SH-SY5Y (cell line): ENCODE results near the gene OVOL1.

Experiments
- GATA2 ChIP-seq: IDR thresholded peaks from 2 replicates; pipeline ENCODE4 v1.6.1; 2011; ENCODE audit warnings: mild to moderate bottlenecking, low read depth, low read length
- GATA3 ChIP-seq: IDR thresholded peaks from 2 replicates; pipeline ENCODE4 v1.6.1; 2011; ENCODE audit warnings: low read depth, mild to moderate bottlenecking, low read length, moderate library complexity

The OVOL1 gene

GRCh38 chr11:65782816-65783228 lies 4.0 kb upstream of the OVOL1 start:
- TF ChIP-seq GATA2 (no peak), GATA3 (no peak)

DNA sequence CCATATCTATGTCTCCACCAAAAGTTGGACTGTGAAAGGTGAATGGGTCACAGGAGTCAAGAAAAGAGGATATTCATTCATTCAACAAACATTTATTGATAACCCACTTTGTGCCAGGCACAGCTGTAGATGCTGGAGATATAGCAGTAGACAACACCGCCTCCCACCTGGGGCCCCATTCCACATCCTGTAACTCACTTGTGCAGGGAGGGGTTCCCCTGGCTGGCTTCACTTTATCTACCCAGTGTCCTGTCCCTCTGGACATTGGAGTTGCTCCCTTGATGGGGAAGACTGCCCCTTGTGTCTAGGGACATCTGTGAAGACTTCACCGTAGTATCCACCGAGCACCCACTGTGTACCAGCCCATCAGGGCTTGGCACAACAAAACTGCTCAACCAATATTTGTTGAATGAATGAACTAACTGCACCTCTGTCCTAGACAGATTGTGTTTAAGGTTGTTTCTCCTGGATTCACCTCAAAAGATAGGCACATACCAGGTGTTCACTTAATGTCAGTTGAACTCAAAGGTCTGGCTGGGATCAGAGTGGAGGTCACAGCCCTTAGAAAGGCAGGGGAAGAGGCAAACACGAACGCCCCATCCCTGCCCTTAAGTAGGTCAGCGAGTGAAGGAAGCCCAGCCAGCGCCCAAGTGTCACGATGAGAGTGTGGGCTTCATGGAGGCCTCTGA lies 1.4 kb upstream of the OVOL1 start:
- TF ChIP-seq GATA2 (no peak), GATA3 (no peak)

- no peak for TF ChIP-seq GATA3
- TF ChIP-seq GATA2 = no peak
Observed at GRCh38 chr11:65786008-65786785, 666 bp upstream of the OVOL1 start.

DNA sequence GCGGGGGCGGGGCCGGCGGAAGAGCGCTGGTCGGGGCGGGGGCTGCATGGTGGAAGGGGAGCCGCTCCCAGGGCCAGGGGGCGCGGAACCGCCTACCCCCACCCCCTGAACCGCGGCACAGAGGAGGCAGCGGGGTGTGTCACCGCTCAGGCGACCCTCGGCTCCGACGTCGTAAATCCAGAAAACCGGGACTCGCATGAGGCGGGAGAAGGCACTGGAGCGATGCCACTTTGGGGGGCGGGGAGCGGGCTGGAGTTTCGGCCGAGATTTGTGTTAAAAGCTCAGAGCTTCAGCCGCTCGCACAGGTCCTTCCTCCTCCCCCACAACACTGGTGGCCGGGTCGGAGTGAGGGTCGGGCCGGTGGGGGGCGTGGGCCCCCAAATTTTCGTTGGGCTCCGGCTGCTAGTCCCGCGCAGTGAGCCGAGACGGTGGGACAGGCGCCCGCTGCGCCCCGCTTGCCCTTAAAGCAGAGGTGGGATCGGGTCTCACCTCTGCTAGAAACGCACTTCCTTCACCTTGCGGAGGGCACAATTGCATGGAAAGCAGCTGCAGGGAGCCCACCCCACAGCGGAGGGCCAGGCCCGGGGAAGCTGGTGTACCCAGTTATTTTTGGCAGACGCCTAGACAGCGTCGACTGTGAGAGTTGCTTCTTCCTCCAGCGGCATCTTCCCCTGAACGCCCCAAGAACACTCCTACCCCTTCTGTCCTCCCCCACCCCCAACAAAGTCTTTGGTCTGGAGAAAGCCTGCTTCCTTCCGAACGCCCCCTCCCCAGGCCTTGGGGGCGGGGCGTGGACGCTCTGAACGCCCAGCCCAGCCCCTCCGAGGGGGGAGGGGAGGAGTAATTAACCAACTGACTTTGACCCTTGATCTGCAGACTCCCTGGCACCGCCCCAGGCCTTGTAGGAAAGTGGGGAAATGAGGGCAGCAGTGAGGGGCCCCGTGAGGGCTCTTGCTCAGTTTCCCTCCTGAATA lies 1.1 kb downstream of the OVOL1 start:
- no peak for TF ChIP-seq GATA2
- TF ChIP-seq GATA3 = no peak

DNA sequence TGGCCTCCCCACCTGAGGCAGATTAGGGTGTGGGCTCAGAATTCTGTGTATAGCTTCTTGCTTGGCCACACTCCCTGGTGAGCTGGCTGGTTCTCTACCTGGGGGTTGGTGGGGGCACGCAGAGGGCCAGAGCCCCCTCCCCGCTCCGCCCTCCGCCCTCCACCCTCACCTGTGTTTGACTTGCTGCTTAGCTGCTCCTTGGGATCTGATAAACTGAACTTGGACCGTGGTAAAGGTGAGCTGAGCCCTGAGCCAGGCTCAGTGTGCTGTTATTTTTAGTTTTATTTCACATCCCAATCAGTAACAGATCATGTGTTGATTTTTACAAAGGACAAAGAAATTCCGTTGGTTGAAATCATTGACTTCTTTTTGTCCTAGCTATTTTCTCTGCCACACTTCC lies 2.0 kb downstream of the OVOL1 start:
- no peak for TF ChIP-seq GATA2

- TF ChIP-seq GATA3 (no peak), GATA2 (no peak)
Observed at GRCh38 chr11:65789230-65790103, 2.6 kb downstream of the OVOL1 start.

- TF ChIP-seq GATA2 = no peak
- no peak for TF ChIP-seq GATA3
Observed at GRCh38 chr11:65790104-65790901, 3.4 kb downstream of the OVOL1 start.

DNA sequence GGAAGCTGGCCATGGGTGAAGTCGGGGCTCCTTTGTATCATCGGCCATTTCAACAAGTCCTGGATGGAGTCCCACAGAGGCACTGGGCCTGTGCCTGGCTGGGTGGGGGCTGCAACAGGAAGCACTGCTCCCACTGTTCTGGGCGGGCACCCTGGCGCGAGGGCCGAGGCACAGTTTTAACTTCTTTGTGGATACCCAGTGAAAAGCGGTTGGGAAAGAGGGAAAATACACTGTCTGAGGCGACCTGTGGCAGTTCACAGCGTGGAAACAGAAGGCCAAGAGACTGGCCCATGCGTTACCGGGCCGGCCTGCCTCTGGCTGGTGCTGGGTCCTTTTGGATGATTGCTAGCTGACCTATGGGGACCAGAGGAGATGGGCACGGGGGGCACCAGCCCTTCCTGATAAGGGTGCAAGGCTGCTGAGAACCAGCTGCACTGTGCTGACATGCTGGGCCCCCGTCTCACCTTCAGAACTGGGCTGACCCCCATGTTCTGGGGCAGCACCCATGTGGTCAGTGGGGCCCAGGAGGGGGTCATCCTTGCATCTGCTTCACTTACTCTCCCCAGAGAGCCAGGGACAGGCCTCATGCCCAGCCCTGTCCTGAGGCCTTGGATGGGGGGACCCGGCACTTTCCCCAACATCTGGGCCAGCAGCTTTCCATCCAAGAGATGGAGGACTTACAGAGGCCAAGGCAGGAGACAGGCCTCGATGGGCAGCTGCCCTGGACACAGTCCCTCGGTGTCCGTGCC lies 4.2 kb downstream of the OVOL1 start:
- TF ChIP-seq GATA2 (no peak), GATA3 (no peak)

- TF ChIP-seq GATA3 (no peak), GATA2 (no peak)
Observed at GRCh38 chr11:65791719-65792213, 4.9 kb downstream of the OVOL1 start.

GRCh38 chr11:65792456-65792855 lies 5.6 kb downstream of the OVOL1 start:
- TF ChIP-seq GATA2 (no peak), GATA3 (no peak)

DNA sequence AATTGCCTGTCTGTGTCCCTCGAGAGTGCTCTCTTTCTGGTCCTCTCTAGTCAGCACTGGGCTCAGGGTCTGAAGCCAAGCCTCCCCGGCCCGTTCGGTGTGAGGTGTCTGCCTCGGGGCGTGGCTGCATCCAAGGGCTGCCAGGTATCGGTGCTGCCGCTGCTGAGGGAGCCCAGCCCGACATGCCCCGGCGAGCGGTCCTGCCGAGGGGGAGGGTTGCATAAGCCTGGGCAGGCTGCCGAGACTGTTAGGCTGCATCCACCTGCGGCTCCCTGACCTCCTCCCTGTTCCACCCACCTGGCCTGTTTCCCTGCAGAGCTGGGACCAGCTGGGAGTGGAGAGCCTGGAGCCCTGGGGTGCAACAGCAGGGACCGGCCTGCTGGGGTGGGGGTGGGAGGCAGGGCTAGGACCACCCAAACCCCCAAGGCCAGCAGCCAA lies 6.3 kb downstream of the OVOL1 start:
- TF ChIP-seq GATA3 (no peak), GATA2 (no peak)

DNA sequence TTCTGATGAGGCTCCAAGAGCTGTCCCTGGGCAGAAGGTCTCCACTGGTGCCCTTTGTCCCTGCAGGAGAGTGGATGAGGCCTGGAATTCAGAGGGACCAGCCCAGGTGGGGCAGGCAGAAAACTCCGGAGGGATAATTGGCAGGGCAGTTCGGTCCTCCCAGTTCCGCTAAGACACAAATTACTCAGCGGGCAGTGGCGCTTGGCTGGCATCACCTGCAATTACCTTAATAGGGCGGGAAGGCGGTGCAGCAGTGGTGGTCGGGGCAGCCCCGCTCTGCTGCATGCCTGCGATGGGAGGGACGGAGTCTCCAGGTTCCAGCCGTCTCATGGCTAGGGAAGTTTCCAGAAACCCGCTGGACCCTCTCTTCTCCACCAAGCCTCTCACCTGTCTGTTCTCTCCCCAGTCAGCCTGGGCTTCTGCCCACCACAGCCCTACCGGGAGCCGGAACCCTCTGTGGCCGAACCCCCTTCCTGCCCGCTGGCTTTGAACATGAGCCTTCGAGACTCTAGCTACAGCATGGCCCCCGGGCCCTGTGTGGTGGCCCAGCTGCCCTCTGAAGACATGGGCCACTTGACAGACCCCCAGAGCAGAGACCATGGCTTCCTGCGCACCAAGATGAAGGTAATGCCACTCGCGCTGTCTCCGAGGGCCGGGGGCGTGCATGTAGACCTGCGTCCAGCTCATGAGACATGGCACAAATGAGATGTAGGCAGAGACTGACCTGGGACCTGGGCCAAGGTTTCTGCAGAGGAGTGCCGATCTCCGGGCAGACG lies 7.0 kb downstream of the OVOL1 start:
- TF ChIP-seq GATA2 = no peak
- TF ChIP-seq GATA3 = no peak
